HepG2 (cell line): ENCODE data around the gene IL16. TPM values are rescaled to one million over a fixed set of nuclear protein-coding genes. Genes with fewer than 3 reads are reported as not detected.

ENCODE experiments used
- ATAC-seq: fragments of 200-7000 bp; cut with Tn5 transposase; 3 replicates; pipeline ENCODE4 v1.9.1; 2020; ENCODE audit warnings: mild to moderate bottlenecking, moderate library complexity
- BruUV-seq: library from RNA; stranded (reverse); fragments of 400-500 nt; replicated peaks from 2 replicates; lab custom pipeline; 2021; lab: Mats Ljungman, UMichigan
- CTCF ChIA-PET: fragments of 300-600 bp; formaldehyde crosslinking; extraction: SDS; loops from one replicate; lab custom pipeline; 2021; ENCODE audit warnings: low total read pairs, inconsistent platforms, low intra/inter-chr PET ratio; lab: Yijun Ruan, JAX
- POLR2A ChIA-PET: fragments of 350-600 bp; sonication (Branson Sonifier 250); formaldehyde crosslinking; loops from one replicate; lab custom pipeline; 2020; ENCODE audit warnings: antibody characterized with exemption, inconsistent platforms; lab: Yijun Ruan, JAX
- DNase-seq: peaks from one replicate; pipeline ENCODE4 v3.0.0-alpha.2; 2015; ENCODE audit warnings: low spot score
- FAIRE-seq: peaks from 3 replicates; lab custom pipeline; 2011; peaks lifted over from hg19 to GRCh38; lab: Jason Lieb, UNC
- H2AFZ ChIP-seq: one replicate; pipeline ENCODE4 v1.6.1; 2011; ENCODE audit warnings: low read length, inconsistent platforms
- H3K27ac ChIP-seq: fragments of 300-600 bp; 3 replicates; pipeline ENCODE4 v1.8.0; 2011; ENCODE audit warnings: mixed run types, mild to moderate bottlenecking, mixed read lengths, low read length, inconsistent platforms; ENCODE audit not compliant: insufficient read depth; ENCODE audit errors: extremely low read length
- H3K27me3 ChIP-seq, 2 experiments: fragments of 200-600 bp in 1 of 2; 2 replicates in 1 of 2; 3 replicates in 1 of 2; pipeline versions ENCODE4 v1.6.0 to v1.8.0; 2011; ENCODE audit warnings: low read length in 2 of 2, mild to moderate bottlenecking in 2 of 2, moderate library complexity in 2 of 2, inconsistent platforms in 1 of 2; ENCODE audit not compliant: insufficient read depth in 2 of 2, control insufficient read depth in 1 of 2
- H3K36me3 ChIP-seq, 2 experiments: fragments of 200-600 bp in 1 of 2; replicated peaks in 1 of 2; 2 replicates in 1 of 2; 3 replicates in 1 of 2; pipeline versions ENCODE4 v1.5.1 to v1.8.0; 2011; ENCODE audit warnings: low read length in 2 of 2, inconsistent platforms in 1 of 2; ENCODE audit not compliant: insufficient read depth in 2 of 2, control insufficient read depth in 1 of 2
- H3K4me1 ChIP-seq: 2 replicates; pipeline ENCODE4 v1.5.1; 2012; ENCODE audit warnings: low read length, inconsistent platforms; ENCODE audit not compliant: insufficient read depth
- H3K4me2 ChIP-seq: 2 replicates; pipeline ENCODE4 v1.6.0; 2011; ENCODE audit warnings: low read depth, low read length, inconsistent platforms
- H3K4me3 ChIP-seq, 3 experiments: fragments of 200-600 bp in 1 of 3; sonication (generic), shearing (Covaris generic) in 1 of 3; replicated peaks in 1 of 3; 2 replicates each; pipeline ENCODE4 v1.5.1; 2011 to 2016; ENCODE audit warnings: low read length in 3 of 3, inconsistent platforms in 2 of 3, low read depth in 2 of 3, mild to moderate bottlenecking in 2 of 3, control low read depth in 1 of 3, mixed read lengths in 1 of 3; ENCODE audit not compliant: insufficient read depth in 1 of 3
- H3K79me2 ChIP-seq: one replicate; pipeline ENCODE4 v1.6.1; 2011; ENCODE audit warnings: low read length, inconsistent platforms; ENCODE audit not compliant: insufficient read depth
- H3K9ac ChIP-seq: 2 replicates; pipeline ENCODE4 v1.6.0; 2011; ENCODE audit warnings: mild to moderate bottlenecking, low read depth, low read length, inconsistent platforms; ENCODE audit not compliant: insufficient read depth
- H3K9me3 ChIP-seq: 2 replicates; pipeline ENCODE4 v1.5.1; 2012; ENCODE audit warnings: mild to moderate bottlenecking, low read length
- H4K20me1 ChIP-seq: 2 replicates; pipeline ENCODE4 v1.6.0; 2011; ENCODE audit warnings: inconsistent platforms, mild to moderate bottlenecking, low read length, moderate library complexity; ENCODE audit not compliant: insufficient read depth
- BRCA1 ChIP-seq: sonication (generic); formaldehyde crosslinking; IDR thresholded peaks from 2 replicates; pipeline ENCODE4 v1.4.0; 2020; ENCODE audit warnings: missing genetic modification reagents
- PRPF4 ChIP-seq: fragments of 200-400 bp; formaldehyde crosslinking; IDR thresholded peaks from 2 replicates; pipeline ENCODE4 v1.6.1; 2016; ENCODE audit warnings: low read length, low read depth; ENCODE audit not compliant: poor library complexity, severe bottlenecking
- SNAPC4 ChIP-seq: sonication (generic); formaldehyde crosslinking; IDR thresholded peaks from 2 replicates; pipeline ENCODE4 v1.4.0; 2020; ENCODE audit warnings: mild to moderate bottlenecking, missing genetic modification reagents
- SOX13 ChIP-seq, 3 experiments: fragments of 450-650 bp in 1 of 3; sonication (generic) in 1 of 3; formaldehyde crosslinking in 1 of 3; IDR thresholded peaks in 2 of 3; conservative IDR thresholded peaks in 1 of 3; 2 replicates each; pipeline versions ENCODE4 v1.5.0 to v1.6.1; 2016 to 2020; ENCODE audit warnings: antibody characterized with exemption in 1 of 3, mild to moderate bottlenecking in 1 of 3, missing compliant biosample characterization in 1 of 3, missing genetic modification reagents in 1 of 3, moderate library complexity in 1 of 3
- ZNF510 ChIP-seq: sonication (generic); formaldehyde crosslinking; IDR thresholded peaks from 2 replicates; pipeline ENCODE4 v1.4.0; 2020; ENCODE audit warnings: low read depth, mild to moderate bottlenecking, missing genetic modification reagents
- ZNF605 ChIP-seq: sonication (generic); formaldehyde crosslinking; IDR thresholded peaks from 2 replicates; pipeline ENCODE4 v1.8.0; 2022; ENCODE audit warnings: mild to moderate bottlenecking, missing genetic modification reagents
- ZNF660 ChIP-seq: sonication (generic); formaldehyde crosslinking; IDR thresholded peaks from 2 replicates; pipeline ENCODE4 v1.5.1; 2020; ENCODE audit warnings: mild to moderate bottlenecking, low read depth, missing genetic modification reagents, borderline replicate concordance
- WGBS: methylation state at CpG from one replicate; pipeline ENCODE4 v1.1.6; 2017; ENCODE audit warnings: low lambda C conversion rate; 5-methylcytosine and 5-hydroxymethylcytosine counted together
- in situ Hi-C: cut with HindIII; loops from 2 replicates; pipeline ENCODE4 v1.10.0; 2017; ENCODE audit warnings: low pct_unique_long_range_greater_than_20kb; ENCODE audit not compliant: extremely low pct_ligation_motif_present
- intact Hi-C: fragments of 100-400 bp; cut with micrococcal nuclease; formaldehyde crosslinking; loops from one replicate; pipeline ENCODE4 v1.10.0; 2022; ENCODE audit not compliant: unreplicated experiment
- polyA plus RNA-seq, 8 experiments: library from polyadenylated mRNA; depleted of rRNA in 3 of 8; stranded (reverse) in 7 of 8; unstranded in 1 of 8; fragments of >200 nt; fragmentation: Illumina TruSeq in 4 of 8; extraction: Trizol in 4 of 8; gene quantifications; 2 replicates each; pipeline versions ENCODE4 v1.2.1 to v1.2.3, GENCODE V29; 2011 to 2016; ENCODE audit warnings: low read depth in 4 of 8, missing spikeins in 1 of 8, mixed read lengths in 1 of 8; ENCODE audit not compliant: insufficient read depth in 1 of 8
- total RNA-seq, 5 experiments: library from RNA; depleted of rRNA; stranded (reverse); fragments of >200 nt; fragmentation: Illumina TruSeq; extraction: Trizol; gene quantifications; 2 replicates each; pipeline ENCODE4 v1.2.3, GENCODE V29; 2016; ENCODE audit warnings: low read depth in 1 of 5
- TF ChIP-seq, protein P1 (sequence below): sonication (generic); formaldehyde crosslinking; IDR thresholded peaks from 2 replicates; pipeline ENCODE4 v1.5.1; 2020; ENCODE audit warnings: missing genetic modification reagents, mild to moderate bottlenecking, borderline replicate concordance

IL16 gene
- total and polyA plus RNA-seq, 2 of the 13 experiments (the other 11 are each of a cell fraction or from before 2014, with no cell fraction given) = 0.03 TPM; not detected in 1

- CTCF ChIA-PET = no interaction called here
- in situ Hi-C loops (no loop called here), intact Hi-C loops (no loop called here)
- H3K27ac ChIP-seq = no peak overlapping the region
- peaks cover 0 to 6% of the 10 kb centered on the region in 2 experiments; a peak in 1 of 5 replicates for H3K27me3 ChIP-seq
- no peak for ATAC-seq
- H3K36me3 ChIP-seq = no peaks in the 10 kb centered on the region
- no peak overlapping the region for H2AFZ ChIP-seq
- no peaks in the 10 kb centered on the region for H4K20me1 ChIP-seq
- WGBS = 13% methylated on average over 4 of the region's 4 CpGs
- DNase-seq = no peak
- H3K4me2 ChIP-seq = no peak overlapping the region
- no peaks in the 10 kb centered on the region for H3K79me2 ChIP-seq
- POLR2A ChIA-PET = no interaction called here
- no peak for FAIRE-seq
- no peak overlapping the region for H3K9ac ChIP-seq
- no peak overlapping the region for H3K4me3 ChIP-seq
- no peaks in the 10 kb centered on the region for H3K9me3 ChIP-seq
- TF ChIP-seq SOX13 (IDR thresholded peaks at IDR 0.05) (no peak), SOX13 (CRISPR knock-in tag; conservative IDR thresholded peaks at IDR 0.05 in 1 of 2, IDR thresholded peaks at IDR 0.05 in 1 of 2) (no peak), BRCA1 (no peak), ZNF510 (no peak), ZNF660 (CRISPR knock-in tag) (no peak), PRPF4 (no peak), SNAPC4 (no peak), ZNF605 (CRISPR knock-in tag) (no peak)
- TF ChIP-seq, protein P1, sequence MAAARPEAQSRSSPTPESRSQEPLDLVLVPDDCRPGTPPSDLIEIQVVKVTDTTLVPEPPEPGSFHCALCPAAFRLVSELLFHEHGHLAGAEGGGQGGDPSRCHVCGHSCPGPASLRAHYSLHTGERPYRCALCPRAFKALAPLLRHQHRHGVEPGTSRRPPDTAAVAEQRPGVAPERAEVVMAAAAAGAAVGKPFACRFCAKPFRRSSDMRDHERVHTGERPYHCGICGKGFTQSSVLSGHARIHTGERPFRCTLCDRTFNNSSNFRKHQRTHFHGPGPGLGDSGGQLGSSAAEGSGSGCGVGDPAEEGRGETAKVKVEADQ (CRISPR knock-in tag) = no peak
- TF ChIP-seq, all 625 proteins: peak for 0
- BruUV-seq = no TSS peak
- H3K4me1 ChIP-seq = no peaks in the 10 kb centered on the region
Observed at GRCh38 chr15:81152799-81153198, 43.9 kb upstream of the IL16 start.
